Lower lobe of right lung (tissue), 2 donors: ENCODE results near the gene DYDC1. TPM values are rescaled to one million over a fixed set of nuclear protein-coding genes. Genes with fewer than 3 reads are reported as not detected.

Experiments
- ATAC-seq, 2 donors: fragments of 200-7000 bp; cut with Tn5 transposase; one replicate each; pipeline ENCODE4 v1.9.1; 2020 to 2022; ENCODE audit warnings: mild to moderate bottlenecking in 2 of 2, moderate library complexity in 2 of 2
- DNase-seq: peaks from one replicate; pipeline ENCODE4 v3.0.0-alpha.2; 2020
- H3K27ac ChIP-seq: fragments of 200-600 bp; one replicate; pipeline ENCODE4 v1.8.0; 2022
- H3K27me3 ChIP-seq: fragments of 200-600 bp; one replicate; pipeline ENCODE4 v1.8.0; 2022; ENCODE audit warnings: low read depth
- H3K36me3 ChIP-seq: fragments of 200-600 bp; one replicate; pipeline ENCODE4 v1.8.0; 2022; ENCODE audit warnings: mild to moderate bottlenecking
- H3K4me1 ChIP-seq: fragments of 200-600 bp; one replicate; pipeline ENCODE4 v1.8.0; 2022
- H3K4me3 ChIP-seq: fragments of 200-600 bp; one replicate; pipeline ENCODE4 v1.8.0; 2022; ENCODE audit warnings: mild to moderate bottlenecking
- H3K9me3 ChIP-seq: fragments of 200-600 bp; one replicate; pipeline ENCODE4 v1.8.0; 2022
- intact Hi-C: fragments of 100-400 bp; cut with DNase I; formaldehyde crosslinking; loops from one replicate; pipeline ENCODE4 v1.11.0; 2022
- long read RNA-seq: library from polyadenylated mRNA; unstranded; transcript quantifications from one replicate; pipeline ENCODE4 v2.0.0, GENCODE V29; 2021
- total RNA-seq: library from RNA; stranded (reverse); fragmentation: NEBNext Ultra II Directional; extraction: Animal tissue kit (Norgen Biotek cat#: 25700); gene quantifications from one replicate; pipeline ENCODE4 v1.2.1, GENCODE V29; 2021
- TF ChIP-seq, protein P1 (sequence below): fragments of 200-600 bp; IDR thresholded peaks from one replicate; pipeline ENCODE4 v1.8.0; 2022; ENCODE audit warnings: antibody characterized with exemption, mild to moderate bottlenecking
- donor health status: DM: no; HTN: yes; CAD: no; lungs with severe emphysema.

The DYDC1 gene
- total RNA-seq: 0.77 TPM
- long read RNA-seq: 0 reads

- H3K27me3 ChIP-seq: peaks cover 18% of the 10 kb centered on the region
- H3K4me1 ChIP-seq: peaks cover 6% of the 10 kb centered on the region
- H3K4me3 ChIP-seq: peak within 1 kb of the TSS; percentile 40
- H3K27ac ChIP-seq: no peak within 1 kb of the TSS
- TF ChIP-seq, protein P1, sequence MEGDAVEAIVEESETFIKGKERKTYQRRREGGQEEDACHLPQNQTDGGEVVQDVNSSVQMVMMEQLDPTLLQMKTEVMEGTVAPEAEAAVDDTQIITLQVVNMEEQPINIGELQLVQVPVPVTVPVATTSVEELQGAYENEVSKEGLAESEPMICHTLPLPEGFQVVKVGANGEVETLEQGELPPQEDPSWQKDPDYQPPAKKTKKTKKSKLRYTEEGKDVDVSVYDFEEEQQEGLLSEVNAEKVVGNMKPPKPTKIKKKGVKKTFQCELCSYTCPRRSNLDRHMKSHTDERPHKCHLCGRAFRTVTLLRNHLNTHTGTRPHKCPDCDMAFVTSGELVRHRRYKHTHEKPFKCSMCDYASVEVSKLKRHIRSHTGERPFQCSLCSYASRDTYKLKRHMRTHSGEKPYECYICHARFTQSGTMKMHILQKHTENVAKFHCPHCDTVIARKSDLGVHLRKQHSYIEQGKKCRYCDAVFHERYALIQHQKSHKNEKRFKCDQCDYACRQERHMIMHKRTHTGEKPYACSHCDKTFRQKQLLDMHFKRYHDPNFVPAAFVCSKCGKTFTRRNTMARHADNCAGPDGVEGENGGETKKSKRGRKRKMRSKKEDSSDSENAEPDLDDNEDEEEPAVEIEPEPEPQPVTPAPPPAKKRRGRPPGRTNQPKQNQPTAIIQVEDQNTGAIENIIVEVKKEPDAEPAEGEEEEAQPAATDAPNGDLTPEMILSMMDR: no peak
- intact Hi-C loops: no loop called here
- H3K36me3 ChIP-seq: no peaks in the 10 kb centered on the region
- DNase-seq (peak; percentile 83), ATAC-seq (peak; percentile 87 to 92)
- no peaks in the 10 kb centered on the region for H3K9me3 ChIP-seq
Measured at GRCh38 chr10:80356563-80356988, at the start of gene DYDC1, which contains the start of gene DYDC2. Gene DYDC1 (minus strand): TSS chr10:80356755. CDS start chr10:80352601, 4,154 bp downstream. Gene DYDC2 (plus strand): TSS chr10:80356781. CDS start chr10:80362444, 5,663 bp downstream.

DNA sequence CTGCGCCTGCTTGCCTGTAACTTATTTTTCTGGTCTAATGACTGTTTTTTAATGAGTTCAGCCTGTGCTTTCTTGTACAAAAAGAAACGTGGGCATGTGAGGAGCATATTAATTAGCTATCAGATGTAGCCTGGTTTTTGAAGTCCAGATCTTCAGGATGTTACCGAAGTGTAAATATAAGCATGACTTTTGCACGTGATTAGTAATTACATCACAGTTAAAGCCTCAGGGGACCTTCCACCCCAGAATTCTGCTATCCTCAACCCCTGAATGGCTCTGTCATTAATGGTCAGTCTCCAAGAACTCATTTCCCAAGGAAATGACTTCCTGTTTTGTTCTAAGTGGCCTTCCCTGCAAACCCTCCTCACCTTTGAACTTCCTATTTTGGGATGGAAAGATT, 49.6 kb upstream of the DYDC1 start:
- TF ChIP-seq, protein P1: no peak
- no peaks in the 10 kb centered on the region for H3K27me3 ChIP-seq
- no peak overlapping the region for H3K4me3 ChIP-seq
- intact Hi-C loops: no loop called here
- DNase-seq (no peak), ATAC-seq (no peak)
- H3K36me3 ChIP-seq: no peaks in the 10 kb centered on the region
- H3K9me3 ChIP-seq: no peaks in the 10 kb centered on the region
- H3K4me1 ChIP-seq: peaks cover 23% of the 10 kb centered on the region
- H3K27ac ChIP-seq: no peak overlapping the region

GRCh38 chr10:80405626-80406025, 49.1 kb upstream of the DYDC1 start:
- peaks cover 23% of the 10 kb centered on the region for H3K4me1 ChIP-seq
- DNase-seq (no peak), ATAC-seq (no peak)
- TF ChIP-seq, protein P1: no peak
- H3K36me3 ChIP-seq: no peaks in the 10 kb centered on the region
- no peaks in the 10 kb centered on the region for H3K27me3 ChIP-seq
- H3K27ac ChIP-seq: no peak overlapping the region
- no peak overlapping the region for H3K4me3 ChIP-seq
- no peaks in the 10 kb centered on the region for H3K9me3 ChIP-seq
- intact Hi-C loops: no loop called here

- ATAC-seq (no peak), DNase-seq (no peak)
- TF ChIP-seq, protein P1: no peak
- Histone ChIP-seq H3K36me3 (no peaks in the 10 kb centered on the region), H3K9me3 (no peaks in the 10 kb centered on the region), H3K27me3 (no peaks in the 10 kb centered on the region), H3K4me3 (no peak overlapping the region), H3K4me1 (peaks cover 22% of the 10 kb centered on the region), H3K27ac (no peak overlapping the region)
- intact Hi-C loops: no loop called here
Measured at GRCh38 chr10:80405035-80405434, 48.5 kb upstream of the DYDC1 start.

DNA sequence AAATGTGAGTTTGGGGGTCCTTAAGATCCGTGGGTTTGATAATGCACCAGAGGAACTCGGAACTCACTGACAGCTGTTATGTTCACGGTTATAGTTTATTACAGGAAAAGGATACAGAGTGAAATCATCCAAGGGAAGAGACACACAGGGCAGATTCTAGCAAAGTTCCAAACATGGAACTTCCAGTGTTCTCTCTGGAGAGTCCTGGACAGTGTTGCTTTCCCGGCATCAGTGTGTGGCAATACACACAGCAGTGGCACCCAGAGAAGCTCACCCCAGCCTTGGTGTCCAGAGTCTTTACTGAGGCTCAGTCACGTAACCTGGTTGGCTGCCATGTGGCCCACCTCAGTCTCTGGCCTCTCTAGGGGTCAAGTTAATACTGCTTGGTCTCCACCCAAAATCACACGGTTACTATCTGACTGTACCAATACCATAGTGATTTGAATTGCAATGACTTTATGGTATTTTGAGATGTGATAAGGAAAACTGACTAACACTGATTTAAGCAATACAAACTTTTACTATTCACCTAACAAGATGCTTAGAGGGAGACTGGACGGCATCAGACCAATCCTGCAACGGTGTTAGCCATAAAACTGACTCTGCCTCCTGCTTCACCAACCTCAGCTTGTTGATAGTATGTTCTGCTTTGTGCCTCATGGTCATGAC, 43.7 kb upstream of the DYDC1 start:
- Histone ChIP-seq H3K27me3 (no peaks in the 10 kb centered on the region), H3K4me1 (no peaks in the 10 kb centered on the region), H3K9me3 (no peaks in the 10 kb centered on the region), H3K4me3 (no peak overlapping the region), H3K27ac (no peak overlapping the region), H3K36me3 (no peaks in the 10 kb centered on the region)
- intact Hi-C loops: no loop called here
- no peak for ATAC-seq
- DNase-seq: no peak
- TF ChIP-seq, protein P1: no peak
